GM10266 (cell line): ENCODE results near the gene TNFRSF25.
"Not testable (repeated sequence)": the region's sequence is repeated elsewhere in the genome, so short reads cannot be mapped to it uniquely, and the experiment has no call there.

Experiments
- DNase-seq: peaks from one replicate; pipeline ENCODE4 v3.0.0; 2012; ENCODE audit errors: extremely low spot score
- TF ChIP-seq, protein P1 (sequence below): IDR thresholded peaks from 2 replicates; pipeline ENCODE4 v1.5.1; 2012; ENCODE audit warnings: mild to moderate bottlenecking, low read depth; ENCODE audit not compliant: control insufficient read depth, insufficient read depth; ENCODE audit errors: missing control alignments

Gene TNFRSF25

DNA sequence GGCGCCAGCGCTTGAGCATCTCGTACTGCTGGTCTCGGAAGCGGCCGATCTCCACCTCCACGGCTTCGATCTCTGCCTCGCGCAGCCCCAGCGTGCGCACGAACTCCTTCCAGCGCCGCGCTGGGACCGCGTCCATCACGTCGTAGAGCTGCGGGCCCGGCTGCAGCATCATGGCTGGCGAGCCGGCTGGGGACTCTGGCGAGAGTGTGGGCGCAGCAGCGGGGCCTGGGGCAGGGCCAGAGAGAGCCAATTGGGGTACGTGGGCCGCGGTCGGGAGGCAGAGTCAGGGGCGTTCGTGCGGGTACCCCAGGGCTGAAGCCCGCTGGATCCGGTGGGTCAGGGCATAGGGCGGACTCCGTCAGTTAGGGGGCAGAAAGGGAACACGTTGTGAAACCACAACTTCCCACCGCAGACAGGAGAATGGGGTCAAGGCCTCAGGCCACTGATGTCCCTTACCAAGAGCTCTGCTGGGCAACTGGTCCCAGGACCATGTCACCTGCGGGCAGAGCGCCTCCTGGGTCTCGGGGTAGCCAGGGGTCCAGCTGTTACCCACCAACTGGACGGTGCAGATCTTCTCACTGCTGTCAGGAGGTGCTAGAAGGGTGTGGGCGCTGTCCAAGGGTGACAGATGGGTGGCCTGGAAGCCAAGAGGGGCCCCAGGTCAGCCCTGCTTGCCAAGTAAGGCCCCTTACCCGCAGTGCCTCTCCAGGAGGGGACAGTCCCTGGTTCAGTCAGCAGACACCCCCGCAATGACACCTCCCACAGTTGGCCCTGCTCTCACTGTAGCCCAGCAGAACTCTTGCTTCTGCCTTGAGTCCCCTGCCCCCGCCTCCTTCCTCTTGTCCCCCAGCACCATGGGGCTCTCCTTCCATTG is 4.2 kb downstream of the TNFRSF25 start:
- TF ChIP-seq, protein P1, sequence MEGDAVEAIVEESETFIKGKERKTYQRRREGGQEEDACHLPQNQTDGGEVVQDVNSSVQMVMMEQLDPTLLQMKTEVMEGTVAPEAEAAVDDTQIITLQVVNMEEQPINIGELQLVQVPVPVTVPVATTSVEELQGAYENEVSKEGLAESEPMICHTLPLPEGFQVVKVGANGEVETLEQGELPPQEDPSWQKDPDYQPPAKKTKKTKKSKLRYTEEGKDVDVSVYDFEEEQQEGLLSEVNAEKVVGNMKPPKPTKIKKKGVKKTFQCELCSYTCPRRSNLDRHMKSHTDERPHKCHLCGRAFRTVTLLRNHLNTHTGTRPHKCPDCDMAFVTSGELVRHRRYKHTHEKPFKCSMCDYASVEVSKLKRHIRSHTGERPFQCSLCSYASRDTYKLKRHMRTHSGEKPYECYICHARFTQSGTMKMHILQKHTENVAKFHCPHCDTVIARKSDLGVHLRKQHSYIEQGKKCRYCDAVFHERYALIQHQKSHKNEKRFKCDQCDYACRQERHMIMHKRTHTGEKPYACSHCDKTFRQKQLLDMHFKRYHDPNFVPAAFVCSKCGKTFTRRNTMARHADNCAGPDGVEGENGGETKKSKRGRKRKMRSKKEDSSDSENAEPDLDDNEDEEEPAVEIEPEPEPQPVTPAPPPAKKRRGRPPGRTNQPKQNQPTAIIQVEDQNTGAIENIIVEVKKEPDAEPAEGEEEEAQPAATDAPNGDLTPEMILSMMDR: no peak

DNA sequence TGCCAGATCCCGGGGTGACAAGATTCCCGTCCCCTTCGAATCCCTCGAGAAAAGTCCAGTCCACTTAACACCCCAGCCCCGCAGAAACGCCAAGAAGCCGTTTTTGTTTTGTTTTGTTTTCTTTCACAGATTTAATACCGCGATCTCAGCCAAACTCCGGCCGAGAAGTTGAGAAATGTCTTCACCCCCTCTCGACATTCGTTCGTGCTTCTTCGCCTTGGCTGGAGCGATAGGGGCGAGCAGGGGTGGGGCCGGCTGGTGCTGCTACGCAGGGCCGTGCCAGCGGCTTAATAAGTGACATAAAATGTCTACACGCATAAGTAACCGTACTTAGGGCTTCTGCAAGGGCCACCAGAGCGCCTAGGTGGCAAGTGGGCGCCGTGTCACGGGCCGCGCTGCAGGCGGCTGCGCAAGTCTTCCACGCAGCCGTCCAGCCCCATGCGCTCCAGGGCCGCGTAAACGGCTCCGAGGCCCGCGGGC is 4.9 kb downstream of the TNFRSF25 start:
- TF ChIP-seq, protein P1: no peak
- no peak for DNase-seq

More for the DNA sequence above, 4.2 kb downstream of the TNFRSF25 start:
- DNase-seq: no peak

DNA sequence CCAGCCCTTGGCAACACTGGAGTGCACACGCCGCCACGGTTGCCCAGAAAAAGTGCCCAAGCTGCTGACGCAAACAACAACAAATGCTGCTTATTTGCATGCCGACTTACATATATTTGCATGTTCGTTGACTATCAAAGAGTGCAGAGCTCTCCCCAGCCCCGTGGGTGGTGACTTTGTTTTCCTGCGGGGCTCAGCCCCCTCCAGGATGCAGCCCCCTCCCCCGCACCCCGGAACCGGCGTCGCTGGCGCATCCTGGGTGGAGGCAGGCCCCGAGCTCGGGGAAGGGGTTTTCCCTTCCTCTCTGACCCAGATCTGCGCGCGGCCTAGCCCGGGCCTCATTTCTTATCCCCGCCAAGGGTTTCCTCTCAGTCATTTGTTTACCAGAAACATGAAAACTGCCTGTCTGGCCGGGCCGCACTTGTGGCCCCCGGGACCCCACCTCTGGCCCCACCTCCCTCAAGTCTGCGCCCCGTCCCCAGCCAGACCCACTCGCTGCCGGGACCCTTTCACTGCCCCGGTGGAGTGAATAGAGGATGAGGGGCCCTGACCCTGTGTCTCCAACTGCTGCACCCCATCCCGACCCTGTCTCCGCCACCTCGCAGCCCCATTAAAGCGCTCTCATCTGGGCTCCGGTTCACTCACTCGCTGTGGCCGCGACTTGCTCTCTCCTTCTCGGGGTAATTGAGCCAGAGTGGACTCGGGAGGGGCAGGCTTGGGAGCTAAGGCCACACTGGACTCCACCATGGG is 5.5 kb downstream of the TNFRSF25 start:
- TF ChIP-seq, protein P1: no peak
- peak; percentile 88 for DNase-seq

DNA sequence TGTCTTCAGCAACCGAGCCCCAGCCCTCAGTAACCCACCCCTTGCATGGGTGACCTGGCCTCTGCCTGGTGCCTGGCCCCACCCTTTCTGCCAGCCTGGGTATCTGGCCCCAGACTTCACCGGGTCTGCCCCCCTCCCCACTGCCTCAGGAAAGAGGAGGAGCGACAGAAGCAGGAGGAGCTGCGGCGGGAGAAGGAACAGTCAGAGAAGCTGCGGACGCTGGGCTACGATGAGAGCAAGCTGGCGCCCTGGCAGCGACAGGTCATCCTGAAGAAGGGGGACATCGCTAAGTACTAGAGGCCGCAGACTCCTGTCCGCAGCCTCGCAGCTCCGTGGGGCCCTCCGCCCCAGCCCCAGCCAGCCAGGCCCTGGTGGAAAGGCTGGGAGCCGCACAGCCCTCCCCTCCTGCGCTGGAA is 6.1 kb downstream of the TNFRSF25 start:
- TF ChIP-seq, protein P1: no peak
- no peak for DNase-seq

DNA sequence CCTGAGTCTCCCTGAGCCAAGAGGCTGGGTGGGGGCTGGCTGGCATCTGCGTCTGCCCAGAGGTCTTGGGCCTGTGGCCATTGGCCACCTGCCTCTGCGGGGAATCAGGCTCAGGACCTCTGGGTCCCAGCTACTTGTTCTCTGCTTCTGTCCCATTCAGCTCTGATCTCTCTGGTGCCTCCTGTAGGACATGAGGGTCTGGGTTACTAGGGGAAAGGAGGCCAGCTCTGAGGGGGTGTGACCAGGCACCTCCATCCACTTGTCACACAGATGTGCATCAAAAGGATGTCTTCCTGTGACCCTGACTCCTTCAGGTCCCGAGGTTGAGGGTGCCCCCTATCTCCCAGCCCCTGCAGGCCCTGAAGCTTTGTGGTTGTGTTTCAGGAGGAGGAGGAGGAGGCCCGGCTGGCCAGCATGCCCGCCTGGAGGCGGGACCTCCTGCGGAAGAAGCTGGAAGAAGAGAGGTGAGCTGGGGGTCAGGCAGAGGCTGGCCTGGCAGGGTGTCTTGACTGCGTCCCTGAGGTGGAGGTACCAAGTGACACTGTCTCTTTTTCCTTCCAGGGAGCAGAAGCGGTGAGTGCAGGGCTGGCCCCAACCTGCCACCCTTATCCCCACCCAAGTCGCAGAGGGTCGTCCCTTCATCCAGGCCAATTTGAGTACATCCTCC is 9.0 kb downstream of the TNFRSF25 start:
- DNase-seq: no peak

DNA sequence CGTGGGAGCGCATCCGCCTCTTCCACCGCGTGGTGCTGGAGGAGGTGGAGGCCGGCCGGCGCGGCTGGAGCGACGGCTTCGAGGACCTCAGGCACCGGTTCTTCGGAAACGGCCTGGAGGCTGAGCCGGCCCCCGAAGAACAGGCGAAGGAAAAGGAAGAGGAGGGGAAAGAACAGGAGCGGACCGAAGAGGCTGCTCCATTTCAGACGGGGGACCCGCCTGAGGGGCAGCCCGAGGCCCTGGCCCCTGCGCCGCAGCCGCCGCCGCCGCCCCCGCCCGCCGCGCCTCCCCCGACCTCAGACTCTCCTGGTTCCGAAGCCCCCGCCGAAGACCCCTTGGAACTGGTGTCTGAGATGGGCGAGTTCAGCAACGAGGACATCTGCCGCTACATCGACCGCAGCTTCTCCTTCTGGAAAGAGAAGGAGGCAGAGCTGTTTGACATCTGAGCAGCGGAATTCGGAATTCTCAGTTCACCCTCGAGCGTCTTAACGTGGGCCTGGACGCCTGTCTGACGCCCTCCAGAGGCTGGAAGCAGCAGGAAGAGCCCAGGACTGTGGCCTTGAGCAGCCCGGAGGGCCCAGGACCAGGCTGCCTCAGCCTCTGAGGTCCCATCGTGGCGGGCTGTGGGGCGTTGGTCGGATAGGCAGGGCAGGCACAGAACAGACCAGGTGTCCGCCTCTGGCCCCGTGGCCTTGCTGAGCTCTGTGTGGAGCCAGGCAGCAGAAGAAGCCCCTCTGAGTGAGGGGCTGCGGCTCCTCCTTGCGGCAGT is 10.0 kb downstream of the TNFRSF25 start:
- not testable (repeated sequence) for DNase-seq

More for the DNA sequence above, 9.0 kb downstream of the TNFRSF25 start:
- TF ChIP-seq, protein P1: no peak
